GM19351 (cell line): ENCODE measurements around the gene ATP8A2.
"Not testable (repeated sequence)": the region's sequence is repeated elsewhere in the genome, so short reads cannot be mapped to it uniquely, and the experiment has no call there.

ENCODE experiments used
- ATAC-seq: cut with Tn5 transposase; IDR thresholded peaks from one replicate; pipeline ENCODE4 v1.9.1; 2021; ENCODE audit warnings: mild to moderate bottlenecking, moderate library complexity; ENCODE audit not compliant: unreplicated experiment

ATP8A2 gene

DNA sequence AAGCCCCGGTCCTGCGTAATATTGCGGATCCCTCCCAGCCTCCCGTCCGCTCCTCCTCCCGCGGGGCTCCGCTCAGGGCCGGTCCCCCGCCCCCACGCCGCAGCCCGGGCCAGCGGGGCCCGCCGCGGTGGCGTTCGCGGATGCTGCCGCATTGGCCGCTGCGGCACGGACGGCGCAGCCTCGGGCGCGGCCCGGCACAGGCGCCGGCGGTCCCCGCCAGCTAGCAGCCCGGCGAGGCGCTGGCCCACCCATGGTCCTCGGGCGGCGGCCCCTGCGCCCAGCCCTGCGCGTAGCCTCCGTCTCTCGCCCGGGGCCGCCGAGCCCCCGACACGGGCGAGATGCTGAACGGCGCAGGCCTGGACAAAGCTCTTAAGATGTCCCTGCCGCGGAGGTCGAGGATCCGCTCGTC is at the start of gene ATP8A2:
Gene ATP8A2 (plus strand): TSS at position 100 of the 409 bp plus-strand sequence. CDS start 239 bp downstream, at position 339.
- ATAC-seq, result no peak

DNA sequence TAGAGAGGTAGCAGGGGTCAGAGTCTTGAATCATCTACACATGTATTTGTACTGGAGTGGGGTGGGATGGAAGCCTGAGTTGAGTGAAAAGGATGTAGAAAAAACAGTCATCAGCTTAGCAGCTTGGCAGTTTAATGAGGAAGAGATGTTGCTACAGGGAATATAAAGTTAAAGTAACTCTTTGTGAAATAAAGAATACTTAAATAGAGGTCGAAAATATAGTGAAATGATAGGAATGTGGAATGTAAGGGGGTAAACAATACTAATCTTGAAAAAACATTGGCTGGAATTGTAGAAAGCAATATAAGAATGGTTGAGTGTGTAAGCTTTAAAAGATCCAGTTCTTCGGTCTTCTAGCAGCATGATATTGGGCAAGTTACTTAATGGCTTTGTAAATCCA is 47.7 kb upstream of the ATP8A2 start:
- no peak for ATAC-seq

DNA sequence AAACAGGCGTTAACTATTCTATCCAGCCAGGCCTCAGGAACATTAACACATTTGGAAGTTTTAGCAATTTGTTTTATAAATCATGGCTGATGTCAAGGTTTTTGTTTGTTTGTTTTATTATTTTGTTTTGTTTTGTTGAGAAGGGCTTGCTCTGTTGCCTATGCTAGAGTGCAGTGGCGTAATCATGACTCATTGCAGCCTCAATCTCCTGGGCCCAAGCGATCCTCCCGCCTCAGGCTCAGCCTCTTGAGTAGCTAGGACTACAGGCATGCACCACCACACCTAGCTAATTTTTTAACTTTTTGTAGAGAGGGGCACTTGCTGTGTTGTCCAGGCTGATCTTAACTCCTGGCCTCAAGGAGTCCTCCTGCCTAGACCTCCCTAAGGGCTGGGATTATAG is 42.1 kb upstream of the ATP8A2 start:
- no peak for ATAC-seq

DNA sequence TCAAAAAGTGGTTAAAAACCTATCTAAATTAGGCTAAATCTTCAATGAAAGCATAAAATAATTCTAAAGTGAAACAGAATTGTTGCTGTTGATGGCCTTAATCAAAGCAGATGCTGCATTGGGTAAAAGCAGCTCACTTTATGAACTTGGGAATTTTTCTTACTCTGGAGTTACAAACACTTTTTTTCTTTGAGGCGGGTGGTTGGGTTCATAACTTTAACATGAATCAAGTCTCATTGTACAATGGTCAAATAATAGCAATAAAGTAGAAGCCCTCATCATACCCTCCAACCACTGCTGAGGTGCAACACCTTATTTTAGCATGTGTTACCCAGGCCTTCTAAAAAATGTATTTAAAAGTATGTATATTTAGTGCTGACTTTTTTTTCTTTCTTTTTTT is 41.2 kb upstream of the ATP8A2 start:
- no peak for ATAC-seq

DNA sequence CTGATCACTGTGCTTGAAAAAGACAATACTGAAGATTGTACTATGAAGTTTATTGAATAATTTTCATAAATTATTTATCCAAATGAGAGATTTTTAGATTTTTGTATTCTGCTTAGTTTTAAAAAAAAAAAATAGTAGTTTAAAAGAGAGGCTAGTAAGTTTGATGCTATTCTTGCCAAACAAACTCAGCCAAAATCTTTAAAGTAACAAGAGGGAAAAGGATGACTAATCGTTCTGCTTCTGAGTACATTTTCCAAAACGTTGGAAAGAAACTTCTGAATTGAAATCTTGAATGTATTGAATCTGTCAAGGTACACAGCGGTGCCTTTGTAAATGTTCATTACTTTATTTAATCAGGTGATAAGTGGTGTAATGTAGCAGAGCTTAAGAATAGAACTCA is 35.9 kb upstream of the ATP8A2 start:
- no peak for ATAC-seq

DNA sequence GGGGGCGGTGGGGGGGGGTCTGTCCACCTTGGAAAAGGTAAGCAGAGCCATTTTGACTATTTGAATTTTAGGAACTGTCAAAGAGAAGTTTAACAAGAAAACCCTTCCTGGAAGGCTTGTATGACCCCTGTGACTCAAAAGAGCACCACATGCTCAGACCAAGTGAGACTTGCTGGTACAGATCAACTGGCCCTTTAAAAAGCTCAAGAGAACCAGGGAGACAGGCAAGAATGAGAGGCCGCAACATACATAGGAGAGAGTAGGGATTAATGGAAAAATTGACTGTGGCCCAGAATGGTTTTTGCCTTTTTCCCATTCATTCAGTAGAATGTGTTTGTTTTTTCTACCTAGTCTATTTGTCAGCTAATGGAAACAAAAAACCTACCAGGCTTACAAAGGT is 26.2 kb upstream of the ATP8A2 start:
- no peak for ATAC-seq

DNA sequence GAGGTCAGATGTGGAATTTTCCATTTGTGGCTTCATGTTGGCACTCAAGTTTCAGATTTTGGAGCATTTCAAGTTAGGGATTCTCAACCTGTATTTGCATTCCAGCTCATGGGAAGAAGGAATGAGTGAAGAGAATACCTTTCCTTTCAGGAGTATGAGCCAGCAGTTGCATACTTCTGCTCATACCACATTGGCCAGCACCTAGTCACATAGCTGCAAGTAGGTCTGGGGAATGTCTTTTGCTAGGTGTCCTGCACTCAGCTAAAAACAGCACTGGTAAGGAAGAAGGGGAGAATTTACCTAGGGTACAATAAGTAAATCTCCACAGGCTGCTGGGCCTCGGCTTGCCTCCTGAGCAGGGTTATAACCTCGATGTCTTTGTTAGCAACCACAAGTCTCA is 24.6 kb upstream of the ATP8A2 start:
- ATAC-seq, result no peak

DNA sequence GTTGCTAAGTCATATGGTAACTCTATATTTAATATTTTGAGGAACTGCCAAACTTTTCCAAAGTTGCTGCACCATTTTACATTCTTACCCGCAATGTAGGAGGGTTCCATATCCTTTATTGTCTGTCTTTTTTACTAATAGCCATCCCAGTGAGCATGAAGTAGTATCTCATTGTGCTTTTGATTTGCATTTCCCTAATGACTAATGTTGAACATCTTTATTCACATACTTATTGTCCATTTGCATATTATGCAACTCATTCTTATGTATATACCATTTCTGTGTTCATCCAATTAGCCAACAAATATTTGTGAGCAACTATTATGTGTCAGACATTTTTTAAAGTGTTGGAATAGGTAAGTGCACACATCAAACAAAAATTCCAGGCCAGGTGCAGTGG is 20.4 kb upstream of the ATP8A2 start:
- no peak for ATAC-seq

DNA sequence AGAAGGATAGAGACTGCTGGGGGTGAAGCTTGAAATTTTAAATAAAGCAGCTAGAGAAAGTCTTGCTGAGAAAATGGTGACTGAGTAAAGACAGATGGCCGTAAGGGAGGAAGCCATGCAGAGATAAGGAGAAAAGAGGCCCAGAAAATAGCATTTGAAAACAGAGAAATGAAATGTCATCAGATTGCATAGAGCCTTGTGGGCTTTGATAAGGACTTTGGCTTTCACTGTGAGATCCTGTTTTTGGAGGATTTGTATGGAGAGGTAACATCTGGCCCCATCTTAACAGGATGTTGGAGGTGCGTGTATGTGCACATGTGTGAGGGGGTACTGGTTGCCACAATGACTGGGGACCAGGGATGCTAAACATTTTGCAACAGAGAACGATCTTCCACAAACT is 19.5 kb upstream of the ATP8A2 start:
- ATAC-seq, result no peak

DNA sequence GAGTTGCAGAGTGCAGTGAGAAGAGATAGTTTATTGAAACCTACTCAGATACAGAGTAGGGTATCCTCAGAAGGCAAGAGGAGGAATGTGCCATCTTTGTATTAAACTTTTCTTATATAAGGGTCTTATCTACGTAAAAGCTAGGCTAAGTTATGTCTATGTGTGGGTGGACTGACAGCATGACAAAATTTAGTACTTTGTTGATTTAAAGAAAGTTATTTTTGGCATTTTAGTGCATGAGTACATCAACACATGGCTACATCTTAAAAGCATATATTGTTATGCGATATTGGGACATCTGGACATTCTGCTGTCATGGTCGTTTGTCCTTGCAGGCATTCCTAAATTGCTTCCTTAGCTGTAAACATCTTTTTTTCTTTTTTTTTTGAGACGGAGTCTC is 19.0 kb upstream of the ATP8A2 start:
- no peak for ATAC-seq

DNA sequence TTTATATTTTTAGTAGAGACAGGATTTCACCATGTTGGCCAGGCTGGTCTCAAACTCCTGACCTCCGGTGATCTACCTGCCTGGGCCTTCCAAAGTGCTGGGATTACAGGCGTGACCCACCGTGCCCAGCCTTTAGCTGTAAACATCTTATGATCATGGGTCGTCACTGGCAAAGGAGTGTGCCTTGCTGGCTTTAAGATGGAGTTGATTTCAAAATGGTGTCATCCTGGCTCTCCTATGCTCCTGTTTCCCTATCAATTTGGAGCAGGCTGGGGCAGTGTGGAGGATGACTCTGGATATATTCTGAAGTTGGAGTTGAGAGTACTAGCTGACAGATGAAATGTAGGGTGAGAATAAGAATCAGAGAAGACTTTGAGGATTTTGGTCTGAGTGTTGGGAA is 18.4 kb upstream of the ATP8A2 start:
- ATAC-seq, result no peak

DNA sequence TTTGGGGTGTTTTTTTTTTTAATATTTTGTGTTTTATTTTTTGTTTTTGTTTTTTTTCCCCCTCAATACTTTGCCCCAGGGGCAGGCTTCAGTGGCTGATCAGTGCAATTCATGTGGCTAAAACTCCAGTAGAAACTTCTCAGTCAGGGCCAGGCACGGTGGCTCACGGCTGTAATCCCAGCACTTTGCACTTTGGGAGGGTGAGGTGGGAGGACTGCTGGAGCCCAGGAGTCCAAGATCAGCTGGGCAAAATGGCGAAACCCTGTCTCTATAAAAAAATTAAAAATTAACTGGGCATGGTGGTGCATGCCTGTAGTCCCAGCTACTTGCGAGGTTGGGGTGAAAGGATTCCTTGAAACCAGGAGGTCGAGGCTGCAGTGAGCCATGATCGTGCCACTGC is 17.4 kb upstream of the ATP8A2 start:
- no peak for ATAC-seq

DNA sequence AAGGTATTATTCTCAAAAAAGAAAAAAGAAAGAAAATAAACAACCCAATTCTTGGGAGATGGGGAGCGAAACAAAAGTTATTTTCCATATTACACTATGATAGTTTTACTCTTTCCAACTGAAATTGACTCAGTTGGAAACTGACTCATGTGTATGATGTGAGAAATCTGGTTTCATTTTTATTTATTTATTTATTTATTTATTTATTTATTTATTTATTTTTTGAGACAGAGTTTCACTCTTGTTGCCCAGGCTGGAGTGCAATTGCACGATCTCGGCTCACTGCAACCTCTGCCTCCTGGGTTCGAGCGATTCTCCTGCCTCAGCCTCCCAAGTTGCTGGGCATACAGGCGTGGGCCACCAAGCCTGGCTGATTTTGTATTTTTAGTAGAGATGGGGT is 11.3 kb upstream of the ATP8A2 start:
- ATAC-seq, result not testable (repeated sequence)

DNA sequence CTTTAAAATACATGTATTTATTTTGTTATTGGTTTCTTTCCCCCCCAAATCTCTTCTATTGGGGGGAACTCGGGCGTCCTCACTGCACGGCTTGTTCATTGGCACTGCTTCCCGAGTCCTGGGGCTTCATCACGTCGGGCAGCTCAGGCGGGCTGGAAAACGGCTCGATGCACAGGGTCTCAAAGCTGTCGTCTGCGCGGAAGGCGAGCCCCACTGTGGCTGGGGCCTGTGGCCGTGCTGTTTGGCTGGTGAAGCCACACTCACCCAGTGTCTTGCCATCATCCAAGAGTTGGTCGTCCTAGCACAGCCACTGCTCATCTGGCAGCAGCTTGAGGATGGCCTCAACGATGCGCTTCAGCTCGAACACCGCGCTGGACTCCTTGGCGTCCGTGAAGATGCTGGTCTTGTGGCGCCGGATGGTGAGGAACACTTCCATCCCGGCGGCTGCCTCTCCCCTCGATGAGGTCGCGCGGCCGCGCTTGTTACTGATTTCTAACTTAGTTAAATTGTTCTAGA is 6.0 kb upstream of the ATP8A2 start:
- no peak for ATAC-seq

DNA sequence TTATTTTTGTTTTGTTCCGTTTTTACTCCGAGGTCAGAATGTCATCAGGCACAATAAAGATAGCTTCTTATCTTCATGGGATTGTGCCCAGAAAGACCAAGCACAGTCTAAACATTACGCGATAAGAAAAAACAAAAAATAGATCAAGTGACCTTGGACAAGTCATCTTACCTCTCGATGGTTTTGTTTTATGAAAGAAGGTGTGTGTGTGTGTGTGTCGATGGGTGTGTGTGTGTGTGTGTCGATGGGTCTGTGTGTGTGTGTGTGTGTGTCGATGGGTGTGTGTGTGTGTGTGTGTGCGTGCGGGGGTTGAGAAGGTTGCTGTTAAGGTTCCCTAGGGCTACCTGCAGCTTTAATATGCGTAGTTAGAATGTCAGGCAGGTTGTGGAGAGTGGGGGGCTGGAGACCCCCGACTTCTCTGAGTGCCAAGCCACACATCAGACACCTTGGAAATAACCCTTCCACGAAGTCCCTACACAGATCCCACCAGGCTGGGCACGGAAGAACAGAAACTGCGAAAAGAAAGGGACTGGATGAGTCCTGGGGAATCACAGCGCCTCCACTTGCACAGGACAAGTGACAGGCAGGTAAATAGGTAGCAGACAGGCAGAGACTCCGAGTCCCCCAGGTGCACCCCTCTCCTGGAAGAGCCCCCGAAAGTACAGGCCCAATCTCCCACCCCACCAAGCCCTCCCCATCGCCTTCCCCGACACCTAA is 458 bp upstream of the ATP8A2 start:
- no peak for ATAC-seq

DNA sequence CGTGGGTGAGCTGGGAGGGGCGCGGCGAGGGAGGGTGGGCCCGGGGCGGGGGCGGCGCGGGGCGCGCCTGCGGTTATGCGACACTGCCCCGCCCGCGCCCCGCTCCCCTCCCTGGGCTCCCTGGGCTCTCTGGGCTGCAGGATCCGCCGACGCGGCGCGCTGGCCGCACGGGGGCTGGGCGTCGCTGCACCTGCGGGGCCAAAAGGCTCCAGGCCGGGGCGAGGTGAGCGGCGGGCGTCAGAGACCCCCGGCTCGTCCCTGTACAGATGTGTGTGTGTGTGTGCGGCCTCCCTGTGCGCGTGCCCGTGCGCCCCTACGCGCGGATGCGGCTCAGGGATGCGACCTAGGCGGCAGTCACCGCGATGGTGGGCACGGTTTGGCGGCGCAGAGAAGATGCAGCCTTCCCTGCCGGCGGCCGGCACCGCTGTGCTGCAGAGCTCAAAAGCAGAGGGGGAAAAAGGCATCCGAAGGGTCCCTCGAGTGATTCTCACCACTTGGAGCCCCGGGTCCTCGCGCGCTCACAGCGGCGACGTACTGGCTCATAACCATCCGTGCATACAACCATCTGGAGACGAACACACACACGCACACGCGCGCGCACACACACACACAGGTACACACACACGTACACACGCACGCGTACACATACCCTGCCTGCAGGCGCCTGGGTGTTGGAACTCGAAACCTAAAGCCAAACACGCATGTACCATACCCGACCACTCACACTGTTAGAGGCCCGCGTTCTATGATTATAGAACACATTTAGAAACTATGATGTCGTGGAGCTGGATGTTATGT is 709 bp downstream of the ATP8A2 start:
- no peak for ATAC-seq

DNA sequence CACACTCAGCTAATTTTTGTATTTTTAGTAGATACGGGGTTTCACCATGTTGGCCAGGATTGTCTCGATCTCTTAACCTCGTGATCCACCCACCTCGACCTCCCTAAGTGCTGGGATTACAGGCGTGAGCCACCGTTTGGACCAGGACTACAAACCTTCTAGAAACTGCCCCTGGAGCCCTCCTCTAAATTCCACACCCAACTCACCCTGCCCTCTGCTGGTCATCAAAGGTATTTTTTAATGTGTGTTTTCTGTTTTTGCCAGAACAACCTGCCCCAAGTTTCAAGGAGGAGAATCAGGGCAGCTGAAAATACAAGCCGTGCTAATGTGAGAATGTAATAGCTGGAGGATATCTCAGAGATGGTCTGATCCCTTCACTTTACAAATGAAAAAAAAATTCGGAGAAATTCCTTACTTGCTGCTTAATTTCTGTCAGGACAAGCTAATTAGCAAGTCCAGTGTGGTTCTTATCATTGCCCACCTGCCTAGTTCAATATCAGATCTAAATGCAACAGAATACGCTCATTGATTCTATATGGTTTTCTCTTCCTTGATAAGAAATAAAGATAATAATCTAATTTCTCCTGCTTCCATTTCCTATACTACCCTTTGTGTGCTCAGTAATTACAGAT is 4.1 kb downstream of the ATP8A2 start:
- ATAC-seq, result no peak

DNA sequence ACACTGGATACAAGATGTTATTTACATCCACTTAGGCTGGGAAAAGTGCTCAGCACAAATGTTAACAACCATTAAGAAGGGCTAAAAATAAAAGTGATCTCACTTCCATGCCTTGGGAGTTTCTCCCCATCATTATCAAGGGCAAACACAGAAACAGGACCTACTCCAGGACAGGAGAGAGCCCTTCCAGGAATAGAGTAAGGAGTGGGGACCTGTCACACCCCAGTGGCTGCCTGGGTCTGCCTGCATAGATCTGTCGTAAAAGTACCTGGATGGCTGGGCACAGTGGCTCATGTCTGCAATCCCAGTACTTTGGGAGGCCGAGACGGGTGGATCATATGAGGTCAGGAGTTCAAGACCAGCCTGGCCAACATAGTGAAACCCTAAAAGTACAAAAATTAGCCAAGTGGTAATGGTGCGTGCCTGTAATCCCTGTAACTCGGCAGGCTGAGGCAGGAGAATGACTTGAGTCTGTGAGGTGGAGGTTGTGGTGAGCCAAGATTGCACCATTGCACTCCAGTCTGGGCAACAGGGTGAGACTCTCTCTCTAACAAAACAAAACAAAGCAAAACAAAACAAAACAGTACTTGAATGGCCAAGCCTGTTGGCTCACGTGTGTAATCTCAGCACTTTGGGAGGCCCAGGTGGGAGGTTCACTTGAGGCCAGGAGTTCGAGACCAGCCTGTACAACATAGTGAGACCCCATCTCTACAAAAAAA is 5.6 kb downstream of the ATP8A2 start:
- ATAC-seq, result no peak

DNA sequence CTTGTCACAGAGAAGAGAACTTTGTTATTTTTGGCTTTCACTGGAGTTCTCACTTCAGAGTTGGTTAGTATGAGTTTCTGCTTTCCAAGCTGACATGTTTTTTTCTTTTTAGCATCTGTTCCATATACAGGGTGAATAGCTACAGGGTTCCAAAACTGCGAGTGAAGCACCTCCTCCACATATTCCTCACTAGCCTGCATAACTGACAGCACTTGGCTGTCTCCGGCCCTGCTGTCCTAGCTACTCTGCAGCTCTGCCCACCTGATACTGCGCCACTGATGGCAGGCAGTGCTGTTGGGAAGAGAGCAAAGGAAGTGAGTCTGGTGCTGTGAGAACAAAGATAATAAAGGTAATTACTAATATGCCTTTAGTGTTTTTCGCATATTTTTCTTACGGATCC is 6.8 kb downstream of the ATP8A2 start:
- no peak for ATAC-seq

DNA sequence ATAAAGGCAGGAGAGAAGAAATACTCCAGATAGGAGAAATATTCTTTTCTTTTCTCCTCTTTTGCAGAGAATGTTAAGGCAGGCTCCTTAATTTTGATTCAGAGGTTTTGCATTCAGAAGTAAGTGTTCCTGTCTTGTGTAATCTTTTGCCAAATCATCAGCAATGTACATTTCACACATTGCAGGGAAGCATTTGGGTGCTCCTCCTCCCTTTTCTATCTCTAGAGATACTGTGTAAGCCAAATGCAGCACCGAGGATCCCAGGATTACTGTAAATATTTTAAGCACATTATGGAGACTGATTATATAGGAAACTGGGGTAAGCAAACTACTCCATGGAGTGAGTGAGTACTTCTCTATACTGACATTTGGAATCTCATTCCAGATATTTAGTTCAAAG is 7.2 kb downstream of the ATP8A2 start:
- ATAC-seq, result no peak

DNA sequence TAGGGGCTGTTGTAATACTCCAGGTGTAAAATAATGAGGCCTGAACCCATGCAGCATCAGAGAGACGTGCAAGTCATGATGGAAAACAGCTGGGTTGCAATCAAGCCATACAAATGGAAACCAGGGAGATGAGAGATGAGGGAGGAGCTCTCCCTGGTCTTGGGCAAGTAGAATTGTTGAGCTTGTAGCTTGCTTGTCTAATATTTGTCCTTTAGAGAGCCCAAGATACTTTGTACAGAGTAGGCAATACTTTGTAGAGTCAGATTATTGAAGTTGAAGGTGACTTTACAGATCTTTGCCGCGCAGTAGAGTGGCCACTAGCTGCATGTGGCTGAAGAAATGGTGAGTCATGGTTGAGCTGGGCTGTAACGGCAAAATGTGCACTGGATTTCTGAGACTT is 8.3 kb downstream of the ATP8A2 start:
- no peak for ATAC-seq
